GM23338 (cell line): Measurements from ENCODE around the gene CCDC57. TPM values are rescaled to one million over a fixed set of nuclear protein-coding genes. Genes with fewer than 3 reads are reported as not detected.

ENCODE experiments used
- ATAC-seq: fragments of 200-7000 bp; cut with Tn5 transposase; 3 replicates; pipeline ENCODE4 v1.9.1; 2020
- DNase-seq: peaks from one replicate; pipeline ENCODE4 v3.0.0-alpha.2; 2015; ENCODE audit warnings: low spot score
- H2AFZ ChIP-seq: fragments of 200-600 bp; sonication (generic); 2 replicates; pipeline ENCODE4 v1.8.0; 2016; ENCODE audit warnings: antibody characterized with exemption, mild to moderate bottlenecking, moderate library complexity
- H3F3A ChIP-seq: fragments of 200-600 bp; sonication (generic); replicated peaks from 2 replicates; pipeline ENCODE4 v1.8.0; 2017; ENCODE audit warnings: antibody characterized with exemption, mixed run types, low read depth
- H3K27ac ChIP-seq: fragments of 200-600 bp; sonication (generic); 2 replicates; pipeline ENCODE4 v1.6.1; 2016; ENCODE audit warnings: low read depth
- H3K27me3 ChIP-seq: fragments of 200-600 bp; sonication (generic); 2 replicates; pipeline ENCODE4 v1.8.0; 2016; ENCODE audit warnings: mild to moderate bottlenecking, mixed run types, moderate library complexity; ENCODE audit not compliant: insufficient read depth
- H3K36me3 ChIP-seq: fragments of 200-600 bp; sonication (generic); 2 replicates; pipeline ENCODE4 v1.8.0; 2016; ENCODE audit warnings: mild to moderate bottlenecking; ENCODE audit not compliant: insufficient read depth
- H3K4me1 ChIP-seq: fragments of 200-600 bp; sonication (generic); 2 replicates; pipeline ENCODE4 v1.8.0; 2016; ENCODE audit warnings: mild to moderate bottlenecking, moderate library complexity; ENCODE audit not compliant: insufficient read depth
- H3K4me2 ChIP-seq: fragments of 200-600 bp; sonication (generic); 2 replicates; pipeline ENCODE4 v1.7.1; 2017; ENCODE audit warnings: mixed run types
- H3K4me3 ChIP-seq: fragments of 200-600 bp; sonication (generic); 2 replicates; pipeline ENCODE4 v1.6.1; 2016; ENCODE audit warnings: mixed run types
- H3K79me2 ChIP-seq: fragments of 200-600 bp; sonication (generic); replicated peaks from 2 replicates; pipeline ENCODE4 v1.8.0; 2017; ENCODE audit warnings: mild to moderate bottlenecking; ENCODE audit not compliant: insufficient read depth
- H3K9me2 ChIP-seq: fragments of 200-600 bp; sonication (generic); 2 replicates; pipeline ENCODE4 v1.8.0; 2017; ENCODE audit not compliant: insufficient read depth
- H4K20me1 ChIP-seq: fragments of 200-600 bp; sonication (generic); replicated peaks from 2 replicates; pipeline ENCODE4 v1.8.0; 2017; ENCODE audit warnings: mild to moderate bottlenecking; ENCODE audit not compliant: insufficient read depth
- H3K27ac Mint-ChIP-seq: 2 replicates; pipeline ENCODE4 v1.8.0; 2020; ENCODE audit warnings: inconsistent platforms, mild to moderate bottlenecking, moderate library complexity, mixed read lengths
- H3K27me3 Mint-ChIP-seq: 3 replicates; pipeline ENCODE4 v1.8.0; 2022; ENCODE audit warnings: low read depth, mild to moderate bottlenecking, moderate library complexity, mixed read lengths, inconsistent platforms; ENCODE audit not compliant: insufficient read depth, poor library complexity
- H3K36me3 Mint-ChIP-seq: 3 replicates; pipeline ENCODE4 v1.8.0; 2021; ENCODE audit warnings: low read depth, mild to moderate bottlenecking, inconsistent platforms, moderate library complexity, mixed read lengths
- H3K4me1 Mint-ChIP-seq: 3 replicates; pipeline ENCODE4 v1.8.0; 2020; ENCODE audit warnings: mild to moderate bottlenecking, inconsistent platforms, mixed read lengths
- H3K4me3 Mint-ChIP-seq: 3 replicates; pipeline ENCODE4 v1.8.0; 2021; ENCODE audit warnings: moderate library complexity, mild to moderate bottlenecking, inconsistent platforms, mixed read lengths
- H3K9me3 Mint-ChIP-seq: 3 replicates; pipeline ENCODE4 v1.8.0; 2020; ENCODE audit warnings: moderate library complexity, mild to moderate bottlenecking, inconsistent platforms, mixed read lengths
- CREB1 ChIP-seq: fragments of 250-450 bp; sonication (Bioruptor Pico); IDR thresholded peaks from 2 replicates; pipeline ENCODE4 v1.5.0; 2020; ENCODE audit warnings: low read depth, mild to moderate bottlenecking, moderate library complexity
- JUNB ChIP-seq: IDR thresholded peaks from one replicate; pipeline ENCODE4 v1.6.1; 2016; ENCODE audit warnings: antibody characterized with exemption; ENCODE audit not compliant: unreplicated experiment
- POLR2AphosphoS5 ChIP-seq: IDR thresholded peaks from 2 replicates; pipeline ENCODE4 v1.6.1; 2016; ENCODE audit warnings: antibody characterized with exemption, low read depth
- ZNF114 ChIP-seq: fragments of 250-450 bp; sonication (Bioruptor Pico); IDR thresholded peaks from 2 replicates; pipeline ENCODE4 v1.5.0; 2020; ENCODE audit warnings: mild to moderate bottlenecking, moderate library complexity
- polyA plus RNA-seq: library from polyadenylated mRNA; unstranded; fragments of >200 nt; fragmentation: Nextera tagmentation; extraction: Ambion mirVana; gene quantifications from 2 replicates; pipeline ENCODE4 v1.2.1, GENCODE V29; 2016
- total RNA-seq: library from RNA; depleted of rRNA; stranded (reverse); fragments of >200 nt; shearing (Covaris generic); gene quantifications from 2 replicates; pipeline ENCODE4 v1.2.3, GENCODE V29; 2014
- TF ChIP-seq, protein P1 (sequence below): fragments of 250-450 bp; sonication (Bioruptor Pico); IDR thresholded peaks from 2 replicates; pipeline ENCODE4 v1.5.0; 2020; ENCODE audit warnings: mild to moderate bottlenecking, moderate library complexity
- TF ChIP-seq, protein P2 (sequence below): IDR thresholded peaks from 2 replicates; pipeline ENCODE4 v1.6.1; 2016; ENCODE audit warnings: antibody characterized with exemption

Gene CCDC57
- total and polyA plus RNA-seq, 2 experiments from 2014 or later: 7.0 to 16.3 TPM

DNA sequence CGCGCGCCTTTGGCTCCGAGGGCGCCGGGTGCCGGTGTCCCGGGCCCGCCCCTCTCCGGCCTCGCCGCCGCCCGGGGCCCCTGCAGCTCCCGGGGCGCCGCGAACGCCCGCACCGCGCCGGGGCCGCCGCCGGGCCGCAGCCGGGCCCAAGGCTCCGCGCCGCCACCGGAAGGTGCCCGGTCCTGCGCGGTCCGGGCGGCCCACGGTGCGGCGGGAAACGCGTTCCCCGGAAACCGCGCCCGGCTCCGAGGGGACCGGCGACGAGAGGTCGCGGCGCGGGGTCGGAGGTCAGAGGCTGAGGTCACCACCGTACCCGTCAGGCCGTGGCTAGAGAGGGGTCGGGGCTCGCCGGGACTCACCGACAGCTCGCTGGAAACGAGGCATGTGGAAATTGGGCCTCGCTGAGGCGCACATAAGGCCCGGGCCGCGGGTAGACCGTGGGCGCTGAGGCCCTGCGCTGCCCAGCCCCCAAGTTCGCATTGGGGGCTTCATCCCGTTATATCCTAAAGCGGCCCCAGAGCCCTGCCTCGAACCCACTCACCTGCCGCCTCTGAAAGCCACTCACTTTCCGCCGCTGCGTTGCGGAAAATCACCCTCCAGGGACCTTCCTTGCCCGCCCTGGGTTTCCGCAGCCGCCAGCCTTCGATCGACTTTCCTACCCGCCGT, 146.9 kb downstream of the CCDC57 start, which contains the start of gene DUS1L:
DUS1L (minus strand) TSS at position 167 of the 666 bp plus-strand sequence. CDS start 745 bp downstream, outside the sequence.
- H3K36me3 ChIP-seq: no peaks in the 10 kb centered on the region
- H3K4me3 ChIP-seq: peak within 1 kb of the TSS; percentile 77
- Mint-ChIP-seq H3K36me3 (no peaks in the 10 kb centered on the region; the same call in 1 of the 3 replicates), H3K4me3 (peak within 1 kb of the TSS; percentile 80), H3K9me3 (no peaks in the 10 kb centered on the region), H3K27ac (no peak within 1 kb of the TSS), H3K27me3 (peaks cover 3% of the 10 kb centered on the region), H3K4me1 (peaks cover 4% of the 10 kb centered on the region; the same call in 2 of the 3 replicates)
- no peaks in the 10 kb centered on the region for H3K4me1 ChIP-seq
- 0 out of 2 replicates have a peak, but pooled peaks cover 4% of the 10 kb centered on the region for H3F3A ChIP-seq
- no peaks in the 10 kb centered on the region for H3K9me2 ChIP-seq
- peak; percentile 80 for TF ChIP-seq CREB1 (CRISPR knock-in tag)
- no peak for TF ChIP-seq ZNF114 (CRISPR knock-in tag)
- peak; percentile 59; the same call in 1 of the 2 replicates for TF ChIP-seq POLR2AphosphoS5
- TF ChIP-seq, protein P1, sequence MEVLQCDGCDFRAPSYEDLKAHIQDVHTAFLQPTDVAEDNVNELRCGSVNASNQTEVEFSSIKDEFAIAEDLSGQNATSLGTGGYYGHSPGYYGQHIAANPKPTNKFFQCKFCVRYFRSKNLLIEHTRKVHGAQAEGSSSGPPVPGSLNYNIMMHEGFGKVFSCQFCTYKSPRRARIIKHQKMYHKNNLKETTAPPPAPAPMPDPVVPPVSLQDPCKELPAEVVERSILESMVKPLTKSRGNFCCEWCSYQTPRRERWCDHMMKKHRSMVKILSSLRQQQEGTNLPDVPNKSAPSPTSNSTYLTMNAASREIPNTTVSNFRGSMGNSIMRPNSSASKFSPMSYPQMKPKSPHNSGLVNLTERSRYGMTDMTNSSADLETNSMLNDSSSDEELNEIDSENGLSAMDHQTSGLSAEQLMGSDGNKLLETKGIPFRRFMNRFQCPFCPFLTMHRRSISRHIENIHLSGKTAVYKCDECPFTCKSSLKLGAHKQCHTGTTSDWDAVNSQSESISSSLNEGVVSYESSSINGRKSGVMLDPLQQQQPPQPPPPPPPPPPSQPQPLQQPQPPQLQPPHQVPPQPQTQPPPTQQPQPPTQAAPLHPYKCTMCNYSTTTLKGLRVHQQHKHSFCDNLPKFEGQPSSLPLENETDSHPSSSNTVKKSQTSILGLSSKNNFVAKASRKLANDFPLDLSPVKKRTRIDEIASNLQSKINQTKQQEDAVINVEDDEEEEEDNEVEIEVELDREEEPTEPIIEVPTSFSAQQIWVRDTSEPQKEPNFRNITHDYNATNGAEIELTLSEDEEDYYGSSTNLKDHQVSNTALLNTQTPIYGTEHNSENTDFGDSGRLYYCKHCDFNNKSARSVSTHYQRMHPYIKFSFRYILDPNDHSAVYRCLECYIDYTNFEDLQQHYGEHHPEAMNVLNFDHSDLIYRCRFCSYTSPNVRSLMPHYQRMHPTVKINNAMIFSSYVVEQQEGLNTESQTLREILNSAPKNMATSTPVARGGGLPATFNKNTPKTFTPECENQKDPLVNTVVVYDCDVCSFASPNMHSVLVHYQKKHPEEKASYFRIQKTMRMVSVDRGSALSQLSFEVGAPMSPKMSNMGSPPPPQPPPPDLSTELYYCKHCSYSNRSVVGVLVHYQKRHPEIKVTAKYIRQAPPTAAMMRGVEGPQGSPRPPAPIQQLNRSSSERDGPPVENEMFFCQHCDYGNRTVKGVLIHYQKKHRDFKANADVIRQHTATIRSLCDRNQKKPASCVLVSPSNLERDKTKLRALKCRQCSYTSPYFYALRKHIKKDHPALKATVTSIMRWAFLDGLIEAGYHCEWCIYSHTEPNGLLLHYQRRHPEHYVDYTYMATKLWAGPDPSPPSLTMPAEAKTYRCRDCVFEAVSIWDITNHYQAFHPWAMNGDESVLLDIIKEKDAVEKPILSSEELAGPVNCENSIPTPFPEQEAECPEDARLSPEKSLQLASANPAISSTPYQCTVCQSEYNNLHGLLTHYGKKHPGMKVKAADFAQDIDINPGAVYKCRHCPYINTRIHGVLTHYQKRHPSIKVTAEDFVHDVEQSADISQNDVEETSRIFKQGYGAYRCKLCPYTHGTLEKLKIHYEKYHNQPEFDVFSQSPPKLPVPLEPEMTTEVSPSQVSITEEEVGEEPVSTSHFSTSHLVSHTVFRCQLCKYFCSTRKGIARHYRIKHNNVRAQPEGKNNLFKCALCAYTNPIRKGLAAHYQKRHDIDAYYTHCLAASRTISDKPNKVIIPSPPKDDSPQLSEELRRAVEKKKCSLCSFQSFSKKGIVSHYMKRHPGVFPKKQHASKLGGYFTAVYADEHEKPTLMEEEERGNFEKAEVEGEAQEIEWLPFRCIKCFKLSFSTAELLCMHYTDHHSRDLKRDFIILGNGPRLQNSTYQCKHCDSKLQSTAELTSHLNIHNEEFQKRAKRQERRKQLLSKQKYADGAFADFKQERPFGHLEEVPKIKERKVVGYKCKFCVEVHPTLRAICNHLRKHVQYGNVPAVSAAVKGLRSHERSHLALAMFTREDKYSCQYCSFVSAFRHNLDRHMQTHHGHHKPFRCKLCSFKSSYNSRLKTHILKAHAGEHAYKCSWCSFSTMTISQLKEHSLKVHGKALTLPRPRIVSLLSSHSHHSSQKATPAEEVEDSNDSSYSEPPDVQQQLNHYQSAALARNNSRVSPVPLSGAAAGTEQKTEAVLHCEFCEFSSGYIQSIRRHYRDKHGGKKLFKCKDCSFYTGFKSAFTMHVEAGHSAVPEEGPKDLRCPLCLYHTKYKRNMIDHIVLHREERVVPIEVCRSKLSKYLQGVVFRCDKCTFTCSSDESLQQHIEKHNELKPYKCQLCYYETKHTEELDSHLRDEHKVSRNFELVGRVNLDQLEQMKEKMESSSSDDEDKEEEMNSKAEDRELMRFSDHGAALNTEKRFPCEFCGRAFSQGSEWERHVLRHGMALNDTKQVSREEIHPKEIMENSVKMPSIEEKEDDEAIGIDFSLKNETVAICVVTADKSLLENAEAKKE (CRISPR knock-in tag): no peak
- TF ChIP-seq, protein P2, sequence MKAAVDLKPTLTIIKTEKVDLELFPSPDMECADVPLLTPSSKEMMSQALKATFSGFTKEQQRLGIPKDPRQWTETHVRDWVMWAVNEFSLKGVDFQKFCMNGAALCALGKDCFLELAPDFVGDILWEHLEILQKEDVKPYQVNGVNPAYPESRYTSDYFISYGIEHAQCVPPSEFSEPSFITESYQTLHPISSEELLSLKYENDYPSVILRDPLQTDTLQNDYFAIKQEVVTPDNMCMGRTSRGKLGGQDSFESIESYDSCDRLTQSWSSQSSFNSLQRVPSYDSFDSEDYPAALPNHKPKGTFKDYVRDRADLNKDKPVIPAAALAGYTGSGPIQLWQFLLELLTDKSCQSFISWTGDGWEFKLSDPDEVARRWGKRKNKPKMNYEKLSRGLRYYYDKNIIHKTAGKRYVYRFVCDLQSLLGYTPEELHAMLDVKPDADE: peak; percentile 79
- no peak for TF ChIP-seq JUNB
- ATAC-seq (peak; percentile 77), DNase-seq (peak; percentile 74)
- H3K27ac ChIP-seq: no peak within 1 kb of the TSS
- H2AFZ ChIP-seq: peak within 1 kb of the TSS; percentile 94
- H4K20me1 ChIP-seq: no peaks in the 10 kb centered on the region
- no peaks in the 10 kb centered on the region for H3K79me2 ChIP-seq
- H3K27me3 ChIP-seq: no peaks in the 10 kb centered on the region
- H3K4me2 ChIP-seq: peak within 1 kb of the TSS; percentile 88
